ENCODE measurements around the gene UNC93A.

The UNC93A gene

GRCh38 chr6:167294651-167295494 lies 3.8 kb downstream of the UNC93A start:
- Mint-ChIP-seq H3K36me3 (no peaks in the 10 kb centered on the region), H3K4me3 (no peak overlapping the region), H3K4me1 (no peaks in the 10 kb centered on the region), H3K27me3 (peaks cover 15% of the 10 kb centered on the region), H3K27ac (no peak overlapping the region), H3K9me3 (no peaks in the 10 kb centered on the region)
- CTCF ChIA-PET = no interaction called here
- DNase-seq = no peak

- Mint-ChIP-seq H3K27me3 (peaks cover 20% of the 10 kb centered on the region), H3K36me3 (no peaks in the 10 kb centered on the region), H3K4me1 (no peaks in the 10 kb centered on the region), H3K9me3 (no peaks in the 10 kb centered on the region), H3K4me3 (no peak overlapping the region), H3K27ac (no peak overlapping the region)
- DNase-seq = no peak
- CTCF ChIA-PET = no interaction called here
Observed at GRCh38 chr6:167295495-167296292, 4.6 kb downstream of the UNC93A start.

GRCh38 chr6:167296293-167296690 lies 5.2 kb downstream of the UNC93A start:
- H3K4me1 Mint-ChIP-seq = no peaks in the 10 kb centered on the region
- no peaks in the 10 kb centered on the region for H3K9me3 Mint-ChIP-seq
- no peak overlapping the region for H3K27ac Mint-ChIP-seq
- CTCF ChIA-PET = no interaction called here
- H3K4me3 Mint-ChIP-seq = no peak overlapping the region
- DNase-seq = no peak
- no peaks in the 10 kb centered on the region for H3K36me3 Mint-ChIP-seq
- peaks cover 20% of the 10 kb centered on the region for H3K27me3 Mint-ChIP-seq

GRCh38 chr6:167296902-167297301 lies 5.8 kb downstream of the UNC93A start:
- peaks cover 19% of the 10 kb centered on the region for H3K27me3 Mint-ChIP-seq
- no peak overlapping the region for H3K4me3 Mint-ChIP-seq
- CTCF ChIA-PET = no interaction called here

GRCh38 chr6:167298127-167298526 lies 7.0 kb downstream of the UNC93A start:
- no peak overlapping the region for H3K4me3 Mint-ChIP-seq
- no peaks in the 10 kb centered on the region for H3K4me1 Mint-ChIP-seq
- no peaks in the 10 kb centered on the region for H3K36me3 Mint-ChIP-seq
- H3K27ac Mint-ChIP-seq = no peak overlapping the region
- no peaks in the 10 kb centered on the region for H3K9me3 Mint-ChIP-seq
- CTCF ChIA-PET = no interaction called here
- H3K27me3 Mint-ChIP-seq = peaks cover 27% of the 10 kb centered on the region
- no peak for DNase-seq

More at GRCh38 chr6:167296902-167297301, 5.8 kb downstream of the UNC93A start:
- DNase-seq = no peak
- Mint-ChIP-seq H3K36me3 (no peaks in the 10 kb centered on the region), H3K27ac (no peak overlapping the region), H3K9me3 (no peaks in the 10 kb centered on the region), H3K4me1 (no peaks in the 10 kb centered on the region)

- Mint-ChIP-seq H3K36me3 (no peaks in the 10 kb centered on the region), H3K27me3 (peaks cover 33% of the 10 kb centered on the region), H3K9me3 (no peaks in the 10 kb centered on the region), H3K27ac (no peak overlapping the region), H3K4me1 (no peaks in the 10 kb centered on the region), H3K4me3 (no peak overlapping the region)
- no peak for DNase-seq
- CTCF ChIA-PET = interaction anchor here (1.2 to 1.3 kb wide), 2 partner anchors 9 to 52 kb away, joined by 3 to 4 read pairs; no protein-coding TSS in a partner anchor
Observed at GRCh38 chr6:167299641-167300308, 8.7 kb downstream of the UNC93A start.

GRCh38 chr6:167300902-167301777 lies 10.0 kb downstream of the UNC93A start:
- H3K4me1 Mint-ChIP-seq = no peaks in the 10 kb centered on the region
- H3K27me3 Mint-ChIP-seq = peaks cover 31% of the 10 kb centered on the region
- CTCF ChIA-PET = interaction anchor here (1.2 kb wide), 1 partner anchor 11 kb away, joined by 3 read pairs; no protein-coding TSS in a partner anchor
- no peaks in the 10 kb centered on the region for H3K36me3 Mint-ChIP-seq
- no peak overlapping the region for H3K4me3 Mint-ChIP-seq
- no peak for DNase-seq
- H3K9me3 Mint-ChIP-seq = no peaks in the 10 kb centered on the region
- no peak overlapping the region for H3K27ac Mint-ChIP-seq

GRCh38 chr6:167302074-167302473 lies 11.0 kb downstream of the UNC93A start:
- DNase-seq = no peak
- Mint-ChIP-seq H3K4me3 (no peak overlapping the region), H3K27me3 (peaks cover 30% of the 10 kb centered on the region), H3K4me1 (no peaks in the 10 kb centered on the region), H3K36me3 (no peaks in the 10 kb centered on the region), H3K9me3 (no peaks in the 10 kb centered on the region), H3K27ac (no peak overlapping the region)
- CTCF ChIA-PET = no interaction called here

- H3K4me1 Mint-ChIP-seq = no peaks in the 10 kb centered on the region
- CTCF ChIA-PET = no interaction called here
- H3K27ac Mint-ChIP-seq = no peak overlapping the region
- DNase-seq = no peak
- H3K36me3 Mint-ChIP-seq = no peaks in the 10 kb centered on the region
- peaks cover 29% of the 10 kb centered on the region for H3K27me3 Mint-ChIP-seq
- no peak overlapping the region for H3K4me3 Mint-ChIP-seq
- no peaks in the 10 kb centered on the region for H3K9me3 Mint-ChIP-seq
Observed at GRCh38 chr6:167302796-167303195, 11.7 kb downstream of the UNC93A start.

- Mint-ChIP-seq H3K36me3 (no peaks in the 10 kb centered on the region), H3K4me1 (no peaks in the 10 kb centered on the region)
Observed at GRCh38 chr6:167303675-167304625, 12.8 kb downstream of the UNC93A start.

GRCh38 chr6:167304912-167305311 lies 13.8 kb downstream of the UNC93A start:
- CTCF ChIA-PET = no interaction called here
- Mint-ChIP-seq H3K27me3 (peaks cover 24% of the 10 kb centered on the region), H3K9me3 (no peaks in the 10 kb centered on the region), H3K4me3 (no peak overlapping the region), H3K27ac (no peak overlapping the region), H3K36me3 (no peaks in the 10 kb centered on the region), H3K4me1 (no peaks in the 10 kb centered on the region)
- DNase-seq = no peak

More at GRCh38 chr6:167303675-167304625, 12.8 kb downstream of the UNC93A start:
- Mint-ChIP-seq H3K9me3 (no peaks in the 10 kb centered on the region), H3K27ac (no peak overlapping the region), H3K27me3 (peaks cover 28% of the 10 kb centered on the region), H3K4me3 (no peak overlapping the region)
- DNase-seq = no peak
- CTCF ChIA-PET = no interaction called here

GRCh38 chr6:167305796-167306195 lies 14.7 kb downstream of the UNC93A start:
- Mint-ChIP-seq H3K4me1 (no peaks in the 10 kb centered on the region), H3K27me3 (peaks cover 20% of the 10 kb centered on the region), H3K36me3 (no peaks in the 10 kb centered on the region), H3K4me3 (no peak overlapping the region), H3K27ac (no peak overlapping the region), H3K9me3 (no peaks in the 10 kb centered on the region)
- no peak for DNase-seq
- CTCF ChIA-PET = no interaction called here

Measured in activated naive CD4-positive, alpha-beta T cell treated with anti-CD3 and anti-CD28 coated beads, Interleukin-2, amount 10 ng/mL, durations not matched to agents 7 days and 5 days (primary cell).